ENCODE data around the gene DFFB. TPM values are rescaled to one million over a fixed set of nuclear protein-coding genes. Genes with fewer than 3 reads are reported as not detected.

Gene DFFB
- total RNA-seq, 1 donor from 2014 or later: 45.4 TPM

DNA sequence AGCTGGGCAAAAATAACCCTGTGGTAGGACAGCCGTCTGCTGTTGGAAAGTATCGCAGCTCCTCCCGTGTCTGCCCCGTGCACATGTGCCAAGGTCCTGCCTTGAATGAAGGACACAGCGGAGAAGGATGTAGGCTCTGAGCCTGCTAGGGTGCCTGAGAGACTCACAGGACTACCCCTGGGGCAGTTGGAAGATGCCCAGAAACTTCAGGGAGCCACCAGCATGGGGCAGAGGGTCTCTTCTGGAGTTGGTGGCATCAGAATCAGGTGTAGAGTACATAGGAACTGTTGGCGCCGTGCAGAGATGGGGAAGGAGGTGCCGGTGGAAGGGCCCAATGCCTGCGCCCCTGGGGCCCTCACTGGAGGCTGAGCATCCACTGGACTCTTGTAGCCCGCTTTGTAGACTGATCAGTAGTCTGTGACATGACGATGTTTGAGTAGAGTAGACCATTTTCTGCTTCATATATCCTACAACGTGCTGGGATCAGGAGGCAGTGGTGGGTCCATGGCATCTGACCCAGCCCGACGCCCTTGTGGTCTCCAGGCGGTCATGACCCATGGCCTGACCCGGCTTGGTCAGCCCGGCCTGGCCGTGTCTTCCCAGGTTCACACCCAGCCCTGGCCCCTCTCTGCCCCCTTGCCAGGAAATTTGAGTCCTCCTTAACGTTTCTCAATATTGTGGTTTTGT, 48.1 kb downstream of the DFFB start:
- TF ChIP-seq, protein P1, sequence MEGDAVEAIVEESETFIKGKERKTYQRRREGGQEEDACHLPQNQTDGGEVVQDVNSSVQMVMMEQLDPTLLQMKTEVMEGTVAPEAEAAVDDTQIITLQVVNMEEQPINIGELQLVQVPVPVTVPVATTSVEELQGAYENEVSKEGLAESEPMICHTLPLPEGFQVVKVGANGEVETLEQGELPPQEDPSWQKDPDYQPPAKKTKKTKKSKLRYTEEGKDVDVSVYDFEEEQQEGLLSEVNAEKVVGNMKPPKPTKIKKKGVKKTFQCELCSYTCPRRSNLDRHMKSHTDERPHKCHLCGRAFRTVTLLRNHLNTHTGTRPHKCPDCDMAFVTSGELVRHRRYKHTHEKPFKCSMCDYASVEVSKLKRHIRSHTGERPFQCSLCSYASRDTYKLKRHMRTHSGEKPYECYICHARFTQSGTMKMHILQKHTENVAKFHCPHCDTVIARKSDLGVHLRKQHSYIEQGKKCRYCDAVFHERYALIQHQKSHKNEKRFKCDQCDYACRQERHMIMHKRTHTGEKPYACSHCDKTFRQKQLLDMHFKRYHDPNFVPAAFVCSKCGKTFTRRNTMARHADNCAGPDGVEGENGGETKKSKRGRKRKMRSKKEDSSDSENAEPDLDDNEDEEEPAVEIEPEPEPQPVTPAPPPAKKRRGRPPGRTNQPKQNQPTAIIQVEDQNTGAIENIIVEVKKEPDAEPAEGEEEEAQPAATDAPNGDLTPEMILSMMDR (IDR thresholded peaks at IDR 0.05): no peak
- no peaks in the 10 kb centered on the region for H3K9me3 ChIP-seq
- H3K27me3 ChIP-seq: peaks cover under 1% of the 10 kb centered on the region
- no peak for DNase-seq (ENCODE audit: low spot score in 2 of 2)
- H3K27ac ChIP-seq: no peak overlapping the region
- intact Hi-C loops (cut with DNase I): no loop called here
- H3K36me3 ChIP-seq: no peaks in the 10 kb centered on the region
- H3K4me1 ChIP-seq: no peaks in the 10 kb centered on the region
- H3K4me3 ChIP-seq: no peak overlapping the region

DNA sequence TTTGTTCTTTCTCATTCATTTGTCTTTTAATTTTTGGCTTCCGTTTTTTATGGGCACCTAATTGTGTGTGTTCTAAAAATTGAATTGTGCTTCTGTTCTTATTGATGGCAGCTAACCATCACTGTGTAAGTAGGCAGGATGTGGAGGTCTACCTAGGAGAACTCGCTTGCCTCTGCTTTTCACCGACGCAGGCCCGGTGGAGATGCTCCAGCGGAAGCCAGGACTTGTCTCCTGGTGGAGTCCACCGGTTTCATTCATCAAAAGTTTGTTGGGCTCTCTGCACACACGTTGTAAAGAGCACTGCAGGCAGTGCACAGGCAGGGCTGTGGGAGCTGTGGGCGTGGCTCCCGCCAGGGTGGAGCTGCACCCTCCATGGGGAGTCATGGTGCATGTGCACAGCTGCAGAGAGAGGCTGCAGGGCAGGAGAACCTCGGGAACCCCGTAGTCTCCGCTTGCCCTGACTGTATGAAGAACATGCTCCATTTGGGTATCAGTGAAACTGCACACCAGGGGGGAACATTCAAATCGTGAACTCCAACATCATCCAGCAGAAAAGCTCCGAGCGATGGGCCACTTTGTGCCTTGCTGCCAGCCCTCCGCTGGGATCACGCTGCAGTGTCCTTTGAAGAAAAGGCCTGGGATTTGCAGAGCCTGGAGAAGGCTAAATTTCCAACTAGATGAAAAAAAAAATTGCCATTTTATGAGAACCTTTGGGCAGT, 48.8 kb downstream of the DFFB start:
- no peak overlapping the region for H3K27ac ChIP-seq
- no peaks in the 10 kb centered on the region for H3K9me3 ChIP-seq
- no peaks in the 10 kb centered on the region for H3K4me1 ChIP-seq
- intact Hi-C loops (cut with DNase I): no loop called here
- H3K36me3 ChIP-seq: no peaks in the 10 kb centered on the region
- DNase-seq (ENCODE audit: low spot score in 2 of 2): no peak
- H3K27me3 ChIP-seq: peaks cover 8% of the 10 kb centered on the region
- no peak overlapping the region for H3K4me3 ChIP-seq
- TF ChIP-seq, protein P1 (IDR thresholded peaks at IDR 0.05): no peak

DNA sequence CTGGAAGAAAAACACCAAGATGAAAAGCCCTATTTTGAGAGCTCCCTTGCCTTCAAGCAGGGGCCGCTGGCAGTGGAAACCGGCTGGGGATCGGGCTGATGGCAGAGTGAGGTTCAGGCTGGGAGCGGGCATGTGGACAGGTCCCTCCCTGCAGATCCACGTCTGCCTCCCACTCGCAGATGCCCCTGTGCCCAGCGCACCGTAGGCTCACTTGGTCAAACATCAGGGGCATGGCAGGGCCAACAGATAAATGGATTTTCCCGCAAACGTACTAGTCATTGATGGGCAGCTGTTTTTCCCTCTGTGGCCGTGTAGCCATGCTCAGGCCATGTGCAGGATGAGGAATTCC, 49.4 kb downstream of the DFFB start:
- H3K9me3 ChIP-seq: no peaks in the 10 kb centered on the region
- intact Hi-C loops (cut with DNase I): no loop called here
- peaks cover 12% of the 10 kb centered on the region for H3K27me3 ChIP-seq
- no peaks in the 10 kb centered on the region for H3K4me1 ChIP-seq
- DNase-seq (ENCODE audit: low spot score in 2 of 2): no peak
- H3K27ac ChIP-seq: no peak overlapping the region
- H3K4me3 ChIP-seq: no peak overlapping the region
- TF ChIP-seq, protein P1 (IDR thresholded peaks at IDR 0.05): no peak
- no peaks in the 10 kb centered on the region for H3K36me3 ChIP-seq

DNA sequence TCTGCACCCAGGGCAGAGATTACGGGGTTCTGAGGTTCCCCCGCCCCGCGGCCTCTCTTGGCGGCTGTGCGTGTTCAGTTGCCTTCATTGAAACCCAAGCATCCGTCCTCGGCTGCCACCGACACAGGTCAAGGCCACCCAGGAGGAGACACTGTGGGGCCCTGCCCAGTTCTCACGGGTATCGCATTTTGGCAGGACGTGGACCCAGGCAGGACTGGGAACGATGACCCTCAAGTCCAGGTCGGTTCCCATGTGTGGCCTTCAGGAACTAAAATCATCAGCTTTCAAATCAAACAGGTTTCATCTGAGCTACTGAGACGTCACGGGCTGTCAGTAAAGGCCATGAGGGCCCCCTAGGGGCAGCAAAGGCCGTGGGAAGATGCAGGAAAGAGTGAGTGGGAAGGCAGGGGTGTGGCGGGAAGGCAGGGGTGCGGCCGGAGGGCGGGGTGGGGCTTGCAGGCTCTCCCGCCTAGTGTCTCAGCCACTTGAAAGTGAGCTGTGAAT, 49.8 kb downstream of the DFFB start:
- Histone ChIP-seq H3K36me3 (no peaks in the 10 kb centered on the region), H3K9me3 (no peaks in the 10 kb centered on the region), H3K4me3 (no peak overlapping the region), H3K27me3 (peaks cover 12% of the 10 kb centered on the region), H3K27ac (no peak overlapping the region), H3K4me1 (no peaks in the 10 kb centered on the region)
- no peak for DNase-seq (ENCODE audit: low spot score in 2 of 2)
- TF ChIP-seq, protein P1 (IDR thresholded peaks at IDR 0.05): no peak
- intact Hi-C loops (cut with DNase I): no loop called here

DNA sequence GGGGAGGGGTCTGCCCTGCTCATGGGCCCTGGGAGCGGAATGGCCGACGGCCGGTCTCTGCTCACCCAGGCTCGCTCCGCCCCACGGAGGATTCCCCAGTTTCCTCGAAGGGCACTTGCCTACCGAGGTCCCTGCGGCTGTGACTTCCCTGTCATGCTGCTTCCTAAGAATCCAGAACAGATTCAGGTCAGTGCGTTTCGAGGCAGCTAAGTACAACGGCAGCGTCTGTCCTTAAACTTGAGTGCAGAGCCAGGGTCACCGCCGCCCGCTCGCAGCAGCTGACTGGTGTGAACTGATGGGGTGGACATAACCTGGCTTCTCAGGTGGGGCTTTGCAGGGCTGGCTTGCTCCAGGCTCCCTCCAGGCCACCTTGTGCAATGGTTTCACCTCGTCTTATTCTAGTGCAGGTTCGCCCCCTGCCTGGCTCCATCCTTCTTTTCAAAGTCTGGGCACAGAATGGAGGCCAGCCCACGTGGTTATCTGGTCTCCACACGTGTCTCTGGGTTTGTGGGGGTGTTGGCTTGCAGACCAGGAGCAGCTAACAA, 50.4 kb downstream of the DFFB start:
- no peak overlapping the region for H3K4me3 ChIP-seq
- H3K27me3 ChIP-seq: peaks cover 12% of the 10 kb centered on the region
- DNase-seq (ENCODE audit: low spot score in 2 of 2): no peak
- H3K9me3 ChIP-seq: no peaks in the 10 kb centered on the region
- H3K36me3 ChIP-seq: no peaks in the 10 kb centered on the region
- intact Hi-C loops (cut with DNase I): no loop called here
- H3K4me1 ChIP-seq: no peaks in the 10 kb centered on the region
- H3K27ac ChIP-seq: no peak overlapping the region
- TF ChIP-seq, protein P1 (IDR thresholded peaks at IDR 0.05): no peak
